Stimulated activated CD8-positive, alpha-beta memory T cell treated with anti-CD3 and anti-CD28 coated beads, Interleukin-12 subunit alpha, Interleukin-12 subunit beta, amount 100 ng/mL, for 1 hour (primary cell): ENCODE measurements around the gene ALDH8A1.

ENCODE experiments used
- DNase-seq: peaks from one replicate; pipeline ENCODE4 v3.0.0-alpha.2; 2020; ENCODE audit warnings: low read depth

The ALDH8A1 gene

DNA sequence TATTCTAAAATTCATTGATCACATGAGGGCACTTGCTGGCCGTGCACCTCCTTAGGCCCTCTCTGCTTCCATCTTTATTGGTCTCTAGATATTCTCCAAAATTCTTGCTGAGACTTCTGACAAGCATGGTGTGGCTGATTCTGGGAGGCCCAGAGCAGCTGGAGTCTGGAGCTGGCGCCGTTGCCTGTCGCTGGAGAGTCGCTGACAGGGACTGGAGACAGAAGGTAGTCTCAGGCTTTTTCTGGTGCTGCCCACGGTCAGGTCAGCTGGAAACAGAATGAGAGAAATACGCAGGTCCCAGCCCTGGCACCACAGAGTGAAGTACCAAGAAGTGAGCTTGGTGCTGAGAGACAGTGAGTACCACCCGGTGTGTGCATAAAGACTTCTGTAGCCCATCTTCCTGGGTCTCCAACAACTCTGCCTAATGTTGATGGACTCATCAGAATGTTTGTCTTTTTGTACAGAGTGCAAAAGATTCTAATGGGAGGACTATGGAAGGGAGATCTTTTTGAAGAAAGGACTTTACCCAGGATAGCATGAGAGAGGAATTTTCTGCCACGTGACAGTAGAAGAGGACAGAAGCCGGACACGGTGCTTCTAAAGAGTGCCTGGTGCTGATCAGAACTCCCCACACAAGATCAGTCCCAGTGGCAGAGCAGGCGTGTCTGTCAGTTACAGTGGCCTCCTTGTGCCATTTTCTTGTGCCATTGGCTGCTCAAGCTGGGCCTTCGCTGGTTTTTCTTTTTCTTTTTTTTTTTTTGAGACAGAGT lies 1.8 kb upstream of the ALDH8A1 start:
- DNase-seq: no peak

- no peak for DNase-seq
These were observed 581 bp upstream of the ALDH8A1 start for GRCh38 chr6:134950482-134950881.

- DNase-seq: no peak
These were observed 1.2 kb downstream of the ALDH8A1 start for GRCh38 chr6:134948691-134949090.

GRCh38 chr6:134948142-134948541 lies 1.8 kb downstream of the ALDH8A1 start:
- DNase-seq: no peak

- no peak for DNase-seq
These were observed 4.9 kb downstream of the ALDH8A1 start for GRCh38 chr6:134945045-134945444.

DNA sequence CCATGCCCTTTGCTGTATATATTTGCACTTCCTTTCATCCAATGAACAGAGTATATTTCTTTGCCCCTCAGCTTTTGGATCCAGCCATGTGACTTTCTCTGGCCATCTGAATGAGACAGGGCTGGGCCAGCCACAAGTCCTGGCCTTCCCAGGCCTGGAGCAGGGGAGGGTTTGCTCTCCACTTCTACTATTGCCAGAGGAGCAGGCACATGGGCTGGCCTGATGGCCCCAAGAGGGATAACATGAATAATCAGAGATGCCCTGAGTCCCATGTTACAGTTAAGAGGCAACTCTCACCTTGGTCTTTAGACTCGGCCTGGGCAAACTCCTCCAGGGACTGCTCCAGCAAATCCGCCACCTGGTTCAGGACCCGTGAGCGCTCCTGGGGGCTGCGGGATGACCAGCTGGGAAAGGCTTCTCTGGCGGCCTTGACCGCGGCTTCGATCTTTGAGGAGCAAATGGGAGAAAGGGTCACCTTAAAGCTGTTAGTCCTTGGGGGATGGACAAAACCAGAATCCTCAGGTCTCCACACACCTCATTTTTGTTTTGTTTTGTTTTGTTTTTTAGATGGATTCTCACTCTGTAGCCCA lies 6.3 kb downstream of the ALDH8A1 start:
- no peak for DNase-seq

GRCh38 chr6:134938896-134939295 lies 11.0 kb downstream of the ALDH8A1 start:
- DNase-seq: peak; percentile 24

DNA sequence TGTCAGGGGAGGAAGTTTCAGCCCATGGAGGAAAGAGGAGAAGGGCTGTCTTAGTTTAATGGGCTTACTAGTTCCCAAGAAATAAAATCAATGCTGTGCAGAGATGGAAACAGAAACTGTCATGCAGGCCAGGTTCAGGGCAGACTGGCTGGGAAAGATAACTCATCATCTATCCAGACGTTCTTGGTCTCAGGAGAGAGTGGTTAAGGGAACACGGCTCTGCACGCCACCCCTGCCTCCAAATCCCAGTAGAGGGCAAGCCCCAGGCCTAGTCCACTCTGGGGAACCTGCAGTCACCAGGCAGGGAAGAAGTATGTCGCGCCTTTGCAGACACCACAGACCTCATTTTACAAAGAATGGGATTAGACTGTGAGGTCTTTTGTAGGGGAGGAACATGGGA lies 12.5 kb downstream of the ALDH8A1 start:
- no peak for DNase-seq

DNA sequence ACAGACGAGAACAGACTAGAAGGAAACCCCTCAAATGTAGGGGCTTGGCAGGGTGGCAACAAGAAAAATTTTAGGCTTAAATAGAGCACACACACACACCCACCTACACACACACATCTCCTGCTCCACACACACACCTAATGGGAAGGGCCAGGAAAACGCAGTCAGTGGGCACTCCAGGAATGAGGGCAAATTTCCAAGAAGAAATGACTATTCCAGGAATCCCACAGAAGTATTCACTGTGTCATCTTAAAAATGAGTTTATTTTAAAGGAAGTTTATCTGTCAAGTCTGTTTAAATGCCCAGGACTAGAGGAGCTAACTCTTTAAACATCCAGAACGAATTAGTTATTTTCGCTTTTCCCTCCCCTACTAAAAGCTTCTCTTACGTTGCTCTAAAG lies 13.0 kb downstream of the ALDH8A1 start:
- no peak for DNase-seq

DNA sequence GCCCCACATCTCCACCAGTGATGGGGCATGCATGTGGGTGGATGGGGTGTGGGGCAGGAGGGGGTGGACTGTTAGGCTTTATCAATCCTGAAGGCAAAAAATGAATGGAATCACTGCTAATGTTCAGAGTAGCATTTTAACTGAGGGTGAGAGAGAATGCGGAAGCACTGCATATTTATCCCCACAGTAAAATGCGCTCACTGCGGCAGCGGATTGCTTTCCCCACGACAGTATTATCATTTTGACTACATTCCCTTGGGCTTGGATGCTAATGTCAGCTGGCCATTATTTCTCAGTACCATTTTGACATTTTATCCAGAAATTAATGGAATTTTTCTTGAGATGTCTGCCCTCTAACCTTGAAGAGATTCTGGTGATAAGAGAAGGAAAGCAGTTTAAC lies 13.4 kb downstream of the ALDH8A1 start:
- no peak for DNase-seq

- no peak for DNase-seq
These were observed 15.0 kb downstream of the ALDH8A1 start for GRCh38 chr6:134934793-134935485.

DNA sequence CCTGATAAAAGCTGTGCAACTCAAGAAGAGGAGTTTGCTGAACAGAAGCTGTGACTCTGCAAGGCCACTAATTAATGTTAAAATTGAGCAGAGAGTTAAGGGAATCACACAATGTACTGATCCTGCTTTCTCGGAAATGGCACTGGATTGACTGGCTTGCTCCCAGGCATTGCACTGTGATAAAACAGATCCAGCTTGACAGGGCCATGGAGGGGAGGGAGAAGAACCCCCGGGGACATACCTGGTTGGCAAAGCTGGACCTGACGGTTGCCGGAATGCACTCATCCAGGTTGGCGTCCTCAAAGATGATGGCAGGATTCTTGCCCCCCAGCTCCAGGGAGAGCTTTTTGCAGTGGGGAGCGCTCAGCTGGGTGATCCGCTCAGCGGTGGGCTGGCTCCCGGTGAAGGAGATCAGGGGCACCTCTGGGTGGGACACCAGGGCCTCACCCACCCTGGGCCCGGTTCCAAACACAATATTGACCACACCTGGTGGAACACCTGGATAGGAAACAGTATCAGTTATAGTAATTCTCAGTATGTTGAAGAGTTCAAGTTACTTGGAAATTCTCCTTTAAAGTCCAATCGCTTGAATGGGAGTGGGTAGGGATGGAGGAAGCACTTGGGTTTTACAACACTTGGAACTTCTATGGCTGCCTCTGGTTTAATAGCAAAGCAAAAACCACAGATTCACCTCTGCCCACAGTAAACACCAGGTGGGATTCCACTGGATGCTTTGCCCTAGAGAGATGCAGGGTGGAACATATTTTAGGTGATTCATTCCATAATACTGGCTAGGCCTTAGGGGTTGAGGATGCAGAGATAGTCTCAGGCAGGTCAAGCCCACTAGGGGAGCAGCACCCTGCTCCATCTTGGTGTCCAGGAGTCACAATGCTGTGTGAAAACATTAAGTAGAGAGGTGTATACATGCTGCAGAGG lies 17.1 kb downstream of the ALDH8A1 start:
- DNase-seq: no peak

DNA sequence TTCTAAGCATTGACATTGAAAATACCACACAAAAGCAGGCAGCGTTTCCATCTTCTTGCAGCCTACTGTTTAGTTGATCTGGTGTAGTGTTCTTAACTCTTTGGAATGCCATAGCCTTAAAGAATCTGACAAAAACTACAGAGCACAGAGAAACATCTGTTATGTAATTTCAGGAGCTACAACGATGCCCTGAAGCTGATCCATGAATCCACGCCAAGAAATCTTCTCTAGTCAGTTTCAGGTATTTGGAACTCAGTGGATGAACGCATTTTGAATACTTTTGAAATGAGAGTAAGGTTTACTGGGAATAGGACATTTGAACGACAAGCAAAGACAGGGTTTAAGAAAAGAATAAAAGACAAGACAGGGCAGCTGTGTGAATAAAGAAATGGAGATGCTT lies 17.8 kb downstream of the ALDH8A1 start:
- DNase-seq: no peak

GRCh38 chr6:134930463-134930862 lies 19.4 kb downstream of the ALDH8A1 start:
- no peak for DNase-seq

DNA sequence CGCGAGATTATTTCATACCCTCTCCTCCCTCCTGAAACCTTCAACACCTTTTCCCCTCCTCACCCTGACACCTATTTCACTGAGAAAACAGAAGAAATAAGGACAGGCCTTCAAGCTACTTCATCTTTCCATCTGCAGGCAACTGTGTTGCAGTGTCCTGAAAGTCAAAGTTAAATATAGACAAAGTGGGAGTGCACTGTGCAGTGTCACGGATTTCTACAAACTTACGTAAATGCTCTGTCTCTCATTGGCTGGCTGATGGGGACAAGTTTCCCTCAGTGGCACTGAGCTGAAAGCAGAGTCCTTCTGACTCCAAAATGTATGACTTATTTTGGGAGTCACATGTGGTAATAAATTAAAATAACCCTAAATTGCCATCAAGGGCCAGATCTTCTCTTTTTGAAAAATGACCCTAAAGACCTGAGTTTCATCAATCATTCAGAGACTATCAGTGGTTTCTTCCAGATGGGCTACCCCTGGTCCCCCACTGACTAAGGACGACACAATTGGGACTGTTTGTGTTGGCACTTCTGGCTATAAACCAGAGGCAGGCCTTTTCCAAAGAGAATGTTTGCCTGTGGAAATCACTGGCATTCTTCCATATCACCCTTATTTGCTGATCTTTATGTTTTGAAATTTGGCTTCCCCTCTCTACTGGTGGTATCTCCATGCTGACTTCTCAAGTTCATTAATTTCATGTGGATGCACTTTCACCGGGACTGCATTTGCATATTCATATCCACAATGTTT lies 21.6 kb downstream of the ALDH8A1 start:
- DNase-seq: no peak

- no peak for DNase-seq
These were observed 24.1 kb downstream of the ALDH8A1 start for GRCh38 chr6:134925800-134926199.

GRCh38 chr6:134921721-134922261 lies 28.1 kb downstream of the ALDH8A1 start:
- no peak for DNase-seq

DNA sequence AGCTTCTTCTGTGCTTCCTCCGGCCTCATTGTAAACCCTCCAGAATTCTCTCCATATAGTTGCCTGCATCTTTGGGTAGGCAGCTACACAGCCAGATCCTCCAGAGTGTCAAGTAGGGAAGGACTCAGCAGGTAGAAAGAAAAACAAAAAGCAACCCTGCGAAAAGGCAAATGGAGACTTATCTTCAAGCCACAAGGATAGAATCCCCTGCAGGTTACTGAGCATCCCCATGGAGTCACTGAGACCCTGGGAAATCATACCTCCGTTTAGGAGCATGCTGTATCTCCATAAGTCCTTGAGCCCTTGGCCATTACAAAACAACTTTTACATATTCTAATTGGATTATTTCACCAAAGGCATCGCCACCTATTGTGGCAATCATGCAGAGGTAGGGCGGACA lies 28.6 kb downstream of the ALDH8A1 start:
- DNase-seq: no peak

DNA sequence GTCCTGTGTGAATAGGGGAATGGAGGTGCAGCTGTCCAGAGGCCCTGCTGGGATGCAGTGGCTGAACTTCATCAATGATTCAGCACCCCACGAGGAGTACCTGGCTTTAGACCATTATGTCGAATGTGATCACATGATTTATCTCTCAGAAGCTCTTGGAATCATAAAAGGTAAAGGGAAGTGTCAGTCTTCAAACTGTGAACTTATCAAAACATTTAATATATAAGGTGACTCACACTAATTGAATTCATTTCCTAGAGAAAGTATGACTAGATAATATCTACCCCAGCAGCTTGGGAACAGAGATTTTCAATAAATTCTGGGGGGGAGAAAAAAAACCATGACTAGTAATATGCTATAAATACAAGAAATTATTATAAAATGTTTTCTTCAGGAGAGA lies 29.5 kb downstream of the ALDH8A1 start:
- no peak for DNase-seq

- no peak for DNase-seq
These were observed 31.4 kb downstream of the ALDH8A1 start for GRCh38 chr6:134918418-134918961.

DNA sequence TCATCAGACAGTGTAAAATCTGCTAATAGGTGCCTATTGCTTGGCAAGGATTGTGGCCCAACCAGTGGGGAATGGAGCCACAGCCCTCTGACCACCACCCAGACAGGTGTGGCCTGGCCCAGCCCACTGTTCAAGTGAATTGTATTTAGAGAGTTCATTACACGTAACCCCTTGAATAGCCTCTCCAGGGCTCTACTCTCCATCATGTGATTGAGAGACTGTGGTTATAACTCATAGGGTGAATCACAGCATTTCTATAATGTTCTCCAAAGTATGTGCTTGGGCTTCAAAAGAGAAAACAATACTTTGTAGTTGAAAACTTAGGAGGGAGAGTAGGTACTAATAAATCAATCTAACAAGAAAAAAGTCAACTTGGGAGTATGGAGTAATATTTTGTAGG lies 38.4 kb downstream of the ALDH8A1 start:
- DNase-seq: no peak
